ACHN (cell line): Measurements from ENCODE around the gene METTL1.

Source experiments
- DNase-seq: peaks from one replicate; pipeline ENCODE4 v3.0.0-alpha.2; 2015
- in situ Hi-C: cut with HindIII; loops from 2 replicates; pipeline ENCODE4 v1.10.0; 2017; ENCODE audit warnings: low sequenced_read_pairs, low pct_ligation_motif_present, low pct_unique_long_range_greater_than_20kb

The METTL1 gene

DNA sequence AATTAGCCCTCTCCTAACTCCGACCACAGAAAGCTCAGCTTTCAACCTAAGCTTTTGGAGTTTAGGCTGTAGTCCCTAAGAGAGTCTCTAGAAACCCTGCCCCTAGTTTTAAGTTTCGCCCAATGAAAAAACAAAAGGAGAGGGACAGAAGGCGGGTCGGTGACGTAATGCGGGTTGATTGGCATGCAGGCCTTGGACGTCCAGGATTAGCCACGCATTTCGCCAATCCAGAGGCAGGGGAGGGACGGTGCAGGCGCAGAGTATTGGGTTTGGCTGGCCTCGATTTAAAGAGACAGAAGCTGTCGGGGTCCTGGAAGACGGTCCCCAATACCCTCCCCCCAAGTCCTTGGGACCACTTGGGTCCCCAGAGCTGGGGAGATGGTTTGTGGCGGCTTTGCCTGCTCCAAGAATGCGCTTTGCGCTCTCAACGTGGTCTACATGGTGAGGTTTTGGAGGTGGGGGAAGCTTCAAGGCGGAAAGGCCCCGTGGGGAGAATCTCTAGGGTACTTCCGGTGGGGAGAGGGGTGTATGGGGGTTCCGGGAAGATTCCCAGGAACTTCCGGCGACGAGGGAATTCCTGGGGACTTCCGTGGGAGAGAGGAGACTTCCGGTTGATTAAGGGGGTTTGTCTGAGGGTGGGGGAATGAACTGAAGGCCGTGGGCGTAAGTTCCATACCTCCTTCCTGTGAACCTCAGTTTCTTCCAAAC lies 27.0 kb downstream of the METTL1 start, which contains the start of gene TSPAN31:
Gene TSPAN31, plus strand, starts transcription at position 263 of the 708 bp plus-strand sequence. Its CDS starts 116 bp downstream, at position 379.
- DNase-seq = peak; percentile 100
- in situ Hi-C loops = no loop called here

DNA sequence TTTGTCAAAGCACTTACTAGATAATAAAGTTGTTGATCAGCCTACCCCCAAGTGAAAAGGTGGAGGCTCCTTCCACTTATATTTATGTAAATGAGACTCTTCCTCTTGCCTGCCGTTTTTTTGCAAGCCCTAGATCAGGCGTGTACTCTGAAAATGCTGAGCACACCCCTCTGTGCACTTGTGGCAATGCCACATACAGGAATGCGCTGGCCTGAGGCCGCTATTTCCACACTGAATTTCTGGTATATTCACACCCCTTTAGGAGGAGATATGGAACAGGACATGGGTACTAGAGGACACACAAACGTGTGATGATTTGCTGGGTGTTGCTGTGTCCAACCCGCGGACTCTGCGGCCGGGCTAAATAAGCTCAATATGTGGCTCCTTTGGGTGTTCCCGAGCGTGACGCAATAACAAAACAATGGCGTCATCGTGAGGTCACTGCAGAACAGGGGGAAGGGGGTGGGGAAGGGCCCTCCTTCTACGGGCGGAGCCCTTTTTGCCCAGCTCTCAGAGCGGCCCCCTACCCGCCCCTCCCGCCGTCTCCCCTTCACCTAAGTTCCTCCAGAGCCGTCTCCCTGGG lies 27.6 kb downstream of the METTL1 start:
- in situ Hi-C loops = no loop called here
- peak; percentile 90 for DNase-seq

DNA sequence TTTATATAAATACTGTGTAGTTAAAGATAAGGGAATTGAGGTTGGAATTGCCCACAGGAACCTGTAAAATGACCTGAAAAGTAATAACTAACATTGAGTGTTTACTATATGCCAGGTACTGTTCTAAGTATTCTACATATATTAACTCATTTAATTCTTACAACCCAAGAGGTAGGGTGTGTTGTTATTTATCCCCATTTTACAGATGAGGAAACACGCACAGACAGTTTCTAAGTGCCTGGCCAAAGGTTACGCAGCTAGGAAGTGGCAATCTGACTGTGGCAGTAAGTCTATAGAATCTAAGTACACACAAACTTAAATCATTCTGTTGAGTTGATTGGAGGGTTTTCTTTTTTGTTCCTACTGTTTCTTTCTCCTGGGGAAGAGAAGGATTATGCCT lies 28.1 kb downstream of the METTL1 start:
- in situ Hi-C loops = no loop called here
- DNase-seq = no peak

DNA sequence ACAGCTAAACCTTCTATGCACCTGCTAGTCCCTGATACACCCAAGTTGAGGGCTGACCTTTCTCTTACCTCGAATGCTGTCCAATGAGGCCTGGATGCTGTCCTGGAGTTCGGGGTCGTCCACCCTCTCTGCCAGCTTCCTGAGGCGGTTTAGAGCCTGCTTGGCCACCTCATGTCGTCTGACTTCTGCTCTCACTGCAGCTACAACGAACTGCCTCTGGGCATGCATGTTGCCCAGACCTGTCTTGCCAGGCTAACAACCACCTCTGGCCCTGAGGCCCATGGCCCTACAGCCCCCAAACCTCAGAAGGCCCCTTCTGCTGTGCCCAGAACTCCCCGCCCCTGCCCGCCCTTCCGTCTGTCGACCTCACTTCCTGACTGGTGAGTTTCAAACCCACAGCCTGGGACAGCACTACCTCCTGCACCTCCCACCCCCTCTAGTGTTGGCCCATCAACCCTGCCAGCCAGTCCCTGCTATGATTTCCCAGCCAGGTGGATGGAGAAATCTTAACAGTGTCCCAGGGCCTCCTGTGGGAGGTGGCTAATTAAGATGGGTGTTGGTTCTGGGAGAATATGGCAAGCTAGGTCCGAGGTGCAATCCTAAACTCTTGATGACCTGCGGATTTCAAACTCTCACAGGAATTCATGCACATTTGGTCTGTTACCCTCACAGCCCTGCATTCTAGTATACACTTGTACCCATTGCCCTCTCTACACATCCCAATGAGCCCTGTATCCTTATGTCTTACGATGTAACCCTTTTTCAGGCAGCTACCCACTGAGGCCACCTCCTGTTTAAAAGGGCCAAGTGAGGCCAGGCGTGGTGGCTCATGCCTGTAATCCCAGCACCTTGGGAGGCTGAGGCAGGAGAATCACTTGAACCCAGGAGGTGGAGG lies 29.8 kb downstream of the METTL1 start:
- DNase-seq = peak; percentile 43
- in situ Hi-C loops = no loop called here

DNA sequence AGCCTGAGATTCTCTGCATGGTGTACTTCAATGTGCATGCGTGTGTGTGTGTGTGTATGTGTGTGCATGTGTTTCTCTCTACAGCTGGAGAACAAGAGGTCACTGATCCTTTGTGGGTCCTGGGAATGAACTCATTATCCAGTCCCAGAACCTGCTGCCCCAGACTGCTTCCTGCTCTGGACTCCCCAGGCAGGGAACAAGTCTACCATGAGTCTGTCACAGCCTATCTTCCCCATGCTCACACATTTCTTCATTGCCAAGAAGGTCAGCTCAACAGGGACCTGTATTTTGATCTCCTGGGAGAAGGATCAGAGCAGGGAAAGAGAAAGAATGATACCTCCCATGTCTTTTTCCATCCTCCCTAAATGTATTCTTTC lies 30.5 kb downstream of the METTL1 start:
- in situ Hi-C loops = no loop called here
- no peak for DNase-seq

DNA sequence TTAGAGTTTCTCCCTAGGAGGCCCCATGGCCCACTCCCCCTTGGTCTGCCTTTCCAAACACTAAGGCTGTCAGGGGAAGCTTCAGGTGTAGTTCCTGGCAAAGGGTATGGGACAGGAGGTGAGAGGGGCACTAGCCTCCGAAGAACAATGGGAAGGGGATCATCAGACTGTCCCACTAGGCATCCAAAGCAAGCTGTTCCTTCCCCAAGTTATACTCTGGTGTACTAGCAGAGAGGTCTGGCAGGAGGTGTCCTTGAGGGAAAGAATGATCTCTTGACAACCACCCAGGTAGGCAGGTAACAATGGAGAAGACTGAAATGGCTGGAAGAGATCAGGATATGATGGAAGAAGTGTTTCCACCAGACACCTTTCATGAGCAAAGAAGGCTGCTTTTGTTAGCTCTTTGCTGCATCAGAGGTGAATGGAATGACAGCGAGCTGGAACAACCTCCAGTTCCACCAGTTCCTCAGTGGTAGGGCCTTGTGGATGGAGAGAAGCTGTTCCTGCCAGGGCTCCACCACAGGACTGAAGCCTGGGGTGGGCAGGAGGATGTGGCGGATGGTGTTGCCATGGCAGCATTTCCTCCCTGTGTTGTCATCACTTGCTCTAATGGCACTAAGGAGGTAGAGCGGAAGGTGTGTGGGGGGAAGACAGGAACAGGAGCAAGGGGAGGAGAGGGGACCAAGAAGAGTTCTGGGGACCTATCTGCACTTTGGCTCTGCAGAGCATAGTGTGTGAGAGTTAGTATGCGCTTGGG lies 31.1 kb downstream of the METTL1 start:
- no peak for DNase-seq
- in situ Hi-C loops = no loop called here

DNA sequence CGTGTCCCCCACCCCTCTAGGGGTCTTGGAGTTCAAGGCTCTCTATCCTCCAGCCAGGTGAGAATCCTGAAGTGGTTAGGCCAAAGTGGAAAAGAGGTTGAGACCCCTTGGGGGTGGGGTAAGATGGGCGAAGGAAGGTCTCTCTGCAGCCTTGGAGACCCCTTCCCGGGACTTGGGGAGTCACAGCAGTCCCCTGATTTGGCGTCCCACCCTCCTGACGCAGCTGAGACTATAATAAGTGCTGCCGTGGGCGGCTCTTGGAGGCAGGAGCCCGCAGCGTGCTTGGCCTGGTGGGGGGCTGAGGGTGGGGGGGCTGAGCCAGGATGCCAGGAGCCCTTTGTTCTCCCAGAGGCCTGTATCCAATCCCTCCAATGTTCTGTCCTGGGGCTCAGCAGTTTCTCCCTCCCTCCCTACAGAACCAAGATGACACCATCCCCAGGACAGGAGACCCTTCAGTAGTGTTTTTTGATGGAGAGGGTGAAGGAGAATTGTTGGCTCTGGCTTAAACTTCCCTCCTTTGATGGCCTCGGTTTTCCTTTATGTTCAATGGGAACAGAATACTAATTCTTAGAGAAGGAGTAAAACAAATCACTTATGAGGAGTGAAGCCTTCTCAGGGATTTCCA lies 31.9 kb downstream of the METTL1 start:
- in situ Hi-C loops = no loop called here
- no peak for DNase-seq

DNA sequence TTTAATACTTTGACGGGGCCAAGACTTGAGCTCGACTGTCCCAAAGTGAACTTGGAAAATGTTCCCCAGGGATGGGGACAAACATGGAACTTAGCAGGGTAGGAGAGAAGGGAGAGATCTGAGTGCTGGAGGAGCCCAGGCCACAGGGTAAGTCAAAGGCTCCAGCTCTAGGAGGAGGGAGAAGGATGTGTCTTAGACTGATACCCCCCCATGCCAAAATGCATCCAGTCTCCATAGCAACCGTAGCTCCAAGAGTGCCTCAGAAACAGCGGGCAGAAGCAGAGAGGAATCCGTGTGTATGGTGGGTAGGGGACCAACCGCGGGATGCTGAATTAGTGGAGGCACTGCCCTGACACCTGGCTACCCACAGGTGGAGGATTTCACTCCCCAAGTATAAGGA lies 32.5 kb downstream of the METTL1 start:
- no peak for DNase-seq
- in situ Hi-C loops = no loop called here

DNA sequence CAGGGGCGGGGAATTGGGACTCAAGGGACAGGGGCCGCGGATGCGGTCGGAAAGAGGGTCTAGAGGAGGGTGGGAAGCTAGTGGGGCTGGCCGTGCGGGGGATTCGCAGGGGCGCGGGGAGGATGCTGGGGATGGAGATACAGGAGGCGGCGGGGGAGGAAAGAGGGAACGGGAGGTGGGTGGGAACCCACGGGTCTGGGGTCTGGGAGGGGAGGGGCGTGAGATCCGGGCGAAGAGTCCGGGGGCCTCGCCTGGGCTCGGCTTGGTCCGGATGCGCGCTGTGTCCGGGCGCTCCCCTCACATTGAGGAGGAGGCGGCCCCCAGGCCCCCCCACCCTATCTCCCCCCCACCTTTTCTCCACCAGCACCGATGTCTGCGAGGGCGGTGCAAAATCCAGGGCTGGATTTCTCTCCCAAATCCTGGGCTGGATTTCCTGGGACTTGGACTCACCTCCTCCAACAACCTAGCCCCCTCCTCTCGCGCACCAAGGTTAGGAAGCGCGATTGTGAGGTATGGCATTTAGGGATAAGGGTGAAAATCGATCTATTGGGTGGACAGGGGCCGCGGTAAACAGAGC lies 33.2 kb downstream of the METTL1 start, which contains the start of gene AGAP2:
Gene AGAP2, minus strand, starts transcription at position 82 of the 577 bp plus-strand sequence. CDS start 496 bp downstream, outside the sequence.
- peak; percentile 35 for DNase-seq
- in situ Hi-C loops = no loop called here

DNA sequence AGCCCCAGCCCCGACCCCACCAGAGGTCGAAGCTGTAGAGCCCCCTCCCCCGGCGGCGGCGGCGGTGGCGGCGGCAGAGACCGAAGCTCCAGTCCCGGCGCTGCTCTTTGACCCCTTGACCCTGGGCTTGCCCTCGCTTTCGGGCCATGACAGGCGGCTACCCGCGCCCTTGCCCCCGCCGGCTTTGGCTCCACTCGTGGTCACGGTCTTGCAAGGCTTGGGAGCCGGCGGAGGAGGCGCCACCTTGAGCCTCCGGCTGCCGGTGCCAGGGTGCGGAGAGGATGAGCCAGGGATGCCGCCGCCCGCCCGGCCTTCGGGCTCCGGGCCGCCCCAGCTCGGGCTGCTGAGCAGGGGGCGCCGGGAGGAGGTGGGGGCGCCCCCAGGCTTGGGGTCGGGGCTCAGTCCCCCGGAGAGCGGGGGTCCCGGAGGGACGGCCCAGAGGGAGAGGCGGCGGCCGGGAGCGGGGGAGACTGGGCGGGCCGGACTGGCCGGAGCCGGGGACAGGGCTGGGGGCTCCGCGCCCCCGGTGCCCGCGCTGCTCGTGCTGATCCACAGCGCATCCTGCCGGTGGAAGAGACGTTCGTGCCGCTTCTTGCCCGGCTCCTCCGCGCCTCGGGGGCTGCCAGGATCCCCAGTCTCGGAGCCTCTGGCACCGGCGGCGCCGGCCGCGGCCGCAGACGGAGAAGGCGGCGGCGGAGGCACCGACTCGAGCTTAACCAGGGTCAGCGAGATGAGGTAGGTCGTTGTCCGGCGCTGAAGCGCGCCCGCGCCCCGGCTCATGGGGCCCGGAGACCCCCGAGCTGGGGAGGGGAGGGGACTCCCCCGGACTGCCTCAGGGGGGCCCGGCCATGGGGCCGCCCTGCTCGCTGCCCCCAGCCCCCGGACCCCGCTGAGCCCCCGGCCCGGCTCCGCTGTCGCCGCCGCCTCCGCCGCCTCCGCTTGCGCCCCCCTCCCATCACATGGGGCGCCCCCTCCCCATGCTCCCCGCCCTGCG lies 34.1 kb downstream of the METTL1 start:
- peak; percentile 50 for DNase-seq
- in situ Hi-C loops = no loop called here

DNA sequence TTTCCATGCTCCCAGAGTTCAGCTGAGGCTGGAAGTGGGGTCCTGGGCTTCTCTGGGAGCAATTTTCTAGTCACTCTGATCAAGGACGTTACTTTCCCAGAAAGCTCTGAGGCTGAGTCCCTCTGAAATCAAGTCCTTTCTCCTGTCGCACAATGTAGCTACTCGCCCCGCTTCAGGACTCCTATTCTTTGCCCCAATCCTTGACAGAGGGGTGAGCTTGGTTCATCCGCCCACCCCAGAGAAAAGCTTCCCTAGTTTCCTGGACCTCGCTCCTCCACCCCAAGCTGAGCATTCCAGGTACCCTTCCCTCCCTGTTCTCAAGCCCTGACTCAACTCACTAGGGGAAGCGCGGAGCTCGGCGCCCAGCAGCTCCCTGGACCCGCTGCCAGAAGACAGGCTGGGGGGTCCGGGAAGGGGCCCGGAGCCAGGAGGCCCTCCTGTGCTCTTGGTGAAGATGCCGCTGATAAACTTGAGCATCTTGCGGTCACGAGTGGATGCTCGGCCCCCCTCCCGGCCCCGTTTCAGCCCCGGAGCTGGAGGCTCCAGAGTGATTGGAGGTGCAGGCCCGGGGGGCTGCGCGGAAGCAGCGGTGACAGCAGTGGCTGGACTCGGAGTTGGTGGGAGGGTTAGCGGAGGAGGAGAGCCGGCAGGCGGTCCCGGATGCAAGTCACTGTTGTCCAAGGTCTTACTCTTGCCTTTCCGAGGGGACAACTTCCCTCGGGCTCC lies 35.0 kb downstream of the METTL1 start:
- in situ Hi-C loops = no loop called here
- DNase-seq = no peak

DNA sequence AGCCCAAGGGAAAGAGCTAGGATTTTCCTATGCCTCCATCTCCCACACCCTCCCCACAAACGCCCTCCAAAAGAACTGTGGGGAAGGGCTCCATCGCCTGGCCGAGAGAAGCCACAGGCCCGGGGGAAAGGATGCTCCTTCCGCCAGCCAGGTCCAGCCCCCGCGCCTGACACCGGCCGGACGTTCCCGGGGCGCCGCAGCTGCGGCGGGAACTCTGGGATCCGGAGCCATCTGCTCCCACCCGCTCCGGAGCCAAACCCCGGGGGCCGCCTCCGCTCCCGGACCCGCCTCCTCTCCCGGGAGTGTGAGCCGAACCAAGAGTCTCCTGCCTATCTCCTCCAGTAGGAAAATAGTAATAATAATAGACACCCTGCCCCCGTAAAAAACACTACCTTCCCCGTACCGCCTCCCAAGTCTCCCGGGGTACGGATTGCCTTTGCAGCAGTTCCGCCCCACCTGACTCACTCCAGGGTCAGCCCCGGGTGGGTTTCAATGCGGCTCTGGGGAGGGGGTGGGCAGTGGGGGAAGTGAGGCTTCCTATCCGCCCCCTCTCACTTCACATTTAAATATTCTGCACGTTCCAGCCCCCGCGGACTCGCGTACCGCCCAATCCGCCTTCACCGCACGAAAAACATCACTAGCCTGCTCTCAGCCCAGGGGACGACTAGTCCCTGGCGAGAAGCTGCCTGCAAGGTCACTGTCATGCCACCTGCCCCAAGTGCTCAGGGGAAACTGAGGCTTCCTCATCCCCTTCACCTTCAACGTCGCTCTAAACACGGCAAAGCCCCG lies 35.8 kb downstream of the METTL1 start:
- DNase-seq = peak; percentile 68
- in situ Hi-C loops = no loop called here

DNA sequence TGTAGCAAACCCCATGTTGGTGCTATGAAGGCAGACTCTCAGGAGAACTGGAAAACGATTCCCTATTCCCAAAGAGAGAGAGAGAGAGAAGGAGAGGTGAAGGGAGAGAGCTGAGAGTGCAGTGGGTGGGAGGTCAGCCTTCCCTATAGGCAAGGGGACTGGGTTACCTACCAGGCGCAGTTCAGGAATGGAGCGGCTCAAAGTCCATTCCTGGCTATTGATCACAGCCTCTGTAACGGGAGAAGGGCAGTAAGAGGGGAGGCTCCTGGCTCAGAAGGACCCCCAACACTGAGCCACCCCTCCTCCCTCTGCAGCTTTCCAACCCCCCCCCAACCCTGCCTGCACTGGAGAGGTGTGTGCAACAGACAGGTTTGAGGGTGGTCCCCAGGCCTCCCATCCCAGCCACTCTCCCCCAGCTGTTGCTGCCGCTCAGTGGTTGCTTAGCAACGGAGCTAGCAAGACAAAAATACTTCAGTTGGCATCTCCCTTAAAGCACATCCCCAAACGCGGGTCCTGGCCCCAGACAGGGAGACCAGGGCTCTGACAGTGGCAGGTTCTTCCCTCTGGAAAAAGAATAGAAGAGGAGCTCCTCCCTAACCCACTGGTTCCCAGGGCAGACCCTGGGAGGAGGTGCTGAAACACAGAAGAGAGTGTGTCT lies 36.6 kb downstream of the METTL1 start:
- in situ Hi-C loops = no loop called here
- DNase-seq = no peak

DNA sequence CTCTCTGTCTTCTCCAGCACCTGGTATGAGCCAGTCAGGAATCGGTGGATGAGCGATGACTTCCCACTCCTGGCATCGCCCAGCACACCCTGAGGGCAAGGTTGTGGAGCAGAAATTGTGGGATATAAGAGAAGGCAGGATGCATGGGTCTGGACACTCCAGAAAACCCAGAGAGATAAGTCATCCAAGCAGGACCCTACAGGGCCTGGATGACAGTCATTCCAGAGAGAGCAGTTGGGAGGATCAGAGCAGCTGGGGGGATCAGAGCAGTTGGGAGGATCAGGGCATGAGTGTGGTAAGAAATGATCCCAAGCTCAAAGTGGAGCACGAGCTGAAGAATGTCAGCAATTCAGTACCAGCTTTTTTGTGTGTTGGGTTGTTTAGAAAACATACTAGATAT lies 37.3 kb downstream of the METTL1 start:
- in situ Hi-C loops = no loop called here
- DNase-seq = no peak

DNA sequence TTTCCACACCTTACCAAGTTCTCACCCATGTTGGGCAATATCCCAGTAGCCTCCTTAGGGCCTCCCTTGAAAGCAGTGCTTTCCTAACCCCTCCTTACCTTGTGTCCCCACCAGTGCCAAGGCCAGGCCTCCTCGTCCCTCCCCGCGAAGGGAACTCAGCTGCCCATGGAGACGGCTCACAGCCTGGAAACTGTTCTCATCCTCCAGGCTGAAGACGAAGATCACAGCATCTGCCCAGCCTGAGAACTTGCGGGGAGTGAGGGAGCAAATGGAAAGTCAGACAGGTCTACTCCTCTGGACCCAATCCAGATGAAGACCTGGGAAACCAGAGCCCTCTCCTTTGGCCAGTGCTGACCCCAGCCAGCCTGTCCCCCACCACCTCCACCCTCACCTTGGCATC lies 38.0 kb downstream of the METTL1 start:
- in situ Hi-C loops = no loop called here
- DNase-seq = no peak
